HepG2 (cell line): Measurements from ENCODE around the gene NGLY1.

ENCODE experiments used
- BCL6 ChIP-seq: IDR thresholded peaks from 2 replicates; pipeline ENCODE4 v1.6.1; 2016; ENCODE audit warnings: missing genetic modification reagents, missing compliant biosample characterization
- CTCF ChIP-seq: sonication (generic); formaldehyde crosslinking; IDR thresholded peaks from 2 replicates; pipeline ENCODE4 v1.5.0; 2020; ENCODE audit warnings: mild to moderate bottlenecking, missing genetic modification reagents, moderate library complexity
- FOXP4 ChIP-seq: sonication (generic); formaldehyde crosslinking; IDR thresholded peaks from 2 replicates; pipeline ENCODE4 v1.4.0; 2020; ENCODE audit warnings: missing genetic modification reagents
- KDM1A ChIP-seq: IDR thresholded peaks from 2 replicates; pipeline ENCODE4 v1.6.1; 2016; ENCODE audit warnings: missing compliant biosample characterization
- MEIS2 ChIP-seq: sonication (generic); formaldehyde crosslinking; IDR thresholded peaks from 2 replicates; pipeline ENCODE4 v1.9.0; 2021; ENCODE audit warnings: mild to moderate bottlenecking, missing genetic modification reagents
- SRF ChIP-seq: IDR thresholded peaks from 2 replicates; pipeline ENCODE4 v1.6.1; 2011; ENCODE audit warnings: mild to moderate bottlenecking, low read depth, low read length, moderate library complexity
- TAF1 ChIP-seq: sonication (generic); formaldehyde crosslinking; IDR thresholded peaks from 2 replicates; pipeline ENCODE4 v1.4.0; 2020; ENCODE audit warnings: missing genetic modification reagents
- ZBTB1 ChIP-seq: sonication (generic); formaldehyde crosslinking; IDR thresholded peaks from 2 replicates; pipeline ENCODE4 v1.4.0; 2020; ENCODE audit warnings: missing genetic modification reagents, borderline replicate concordance
- ZBTB21 ChIP-seq: sonication (generic); formaldehyde crosslinking; IDR thresholded peaks from 2 replicates; pipeline ENCODE4 v1.4.0; 2020; ENCODE audit warnings: missing genetic modification reagents

- TF ChIP-seq TAF1 (CRISPR knock-in tag) = no peak
- TF ChIP-seq CTCF (CRISPR knock-in tag) = no peak
- no peak for TF ChIP-seq MEIS2 (CRISPR knock-in tag)
- no peak for TF ChIP-seq ZBTB1 (CRISPR knock-in tag)
- TF ChIP-seq KDM1A (CRISPR knock-in tag) = no peak
- no peak for TF ChIP-seq FOXP4 (CRISPR knock-in tag)
- TF ChIP-seq SRF = no peak
- no peak for TF ChIP-seq ZBTB21
- no peak for TF ChIP-seq BCL6
Observed at GRCh38 chr3:25708036-25708435, 75.2 kb downstream of the NGLY1 start.
